Nephron (organoid): Measurements from ENCODE around the gene ANKLE2.

Experiments used
- H3K27ac Mint-ChIP-seq, 3 experiments: 2 replicates each; pipeline ENCODE4 v1.8.0; 2020; ENCODE audit warnings: mixed read lengths in 3 of 3, mild to moderate bottlenecking in 2 of 3, moderate library complexity in 1 of 3
- H3K27me3 Mint-ChIP-seq: 2 replicates; pipeline ENCODE4 v1.8.0; 2021; ENCODE audit warnings: low read depth, mild to moderate bottlenecking, moderate library complexity, mixed read lengths
- H3K36me3 Mint-ChIP-seq: 2 replicates; pipeline ENCODE4 v1.8.0; 2020; ENCODE audit warnings: low read depth, mixed read lengths
- H3K4me1 Mint-ChIP-seq: 2 replicates; pipeline ENCODE4 v1.8.0; 2020; ENCODE audit warnings: mixed read lengths
- H3K4me3 Mint-ChIP-seq, 3 experiments: 2 replicates each; pipeline ENCODE4 v1.8.0; 2020; ENCODE audit warnings: mild to moderate bottlenecking in 3 of 3, mixed read lengths in 3 of 3, moderate library complexity in 2 of 3
- H3K9me3 Mint-ChIP-seq: 2 replicates; pipeline ENCODE4 v1.8.0; 2020; ENCODE audit warnings: mixed read lengths
- CTCF ChIP-seq, 3 experiments: fragments of 200-600 bp; sonication (generic); IDR thresholded peaks; one replicate each; pipeline ENCODE4 v1.5.0; 2021; ENCODE audit warnings: antibody characterized with exemption in 3 of 3; ENCODE audit not compliant: unreplicated experiment in 3 of 3

The ANKLE2 gene

GRCh38 chr12:132736378-132736777 lies 25.3 kb downstream of the ANKLE2 start:
- no peak for TF ChIP-seq CTCF (IDR thresholded peaks at IDR 0.05; ENCODE audit: unreplicated experiment in 3 of 3)
- Mint-ChIP-seq H3K27ac (no peak overlapping the region), H3K4me3 (no peak overlapping the region), H3K9me3 (no peaks in the 10 kb centered on the region), H3K36me3 (peaks cover 86% of the 10 kb centered on the region), H3K4me1 (no peaks in the 10 kb centered on the region), H3K27me3 (no peaks in the 10 kb centered on the region)

- no peaks in the 10 kb centered on the region for H3K4me1 Mint-ChIP-seq
- no peak for TF ChIP-seq CTCF (IDR thresholded peaks at IDR 0.05; ENCODE audit: unreplicated experiment in 3 of 3)
- H3K36me3 Mint-ChIP-seq: peaks cover 85% of the 10 kb centered on the region
- no peaks in the 10 kb centered on the region for H3K9me3 Mint-ChIP-seq
- H3K27me3 Mint-ChIP-seq: no peaks in the 10 kb centered on the region
- peak overlapping the region in 1 of 3 experiments; percentile 76 for H3K27ac Mint-ChIP-seq
- H3K4me3 Mint-ChIP-seq: no peak overlapping the region
These were observed 26.1 kb downstream of the ANKLE2 start for GRCh38 chr12:132735496-132735895.

GRCh38 chr12:132734206-132734605 lies 27.4 kb downstream of the ANKLE2 start:
- H3K27ac Mint-ChIP-seq: peak overlapping the region in 1 of 3 experiments; percentile 70
- H3K27me3 Mint-ChIP-seq: no peaks in the 10 kb centered on the region
- no peaks in the 10 kb centered on the region for H3K9me3 Mint-ChIP-seq

GRCh38 chr12:132731574-132731973 lies 30.1 kb downstream of the ANKLE2 start:
- H3K27me3 Mint-ChIP-seq: no peaks in the 10 kb centered on the region
- H3K4me3 Mint-ChIP-seq: no peak overlapping the region
- no peaks in the 10 kb centered on the region for H3K4me1 Mint-ChIP-seq
- TF ChIP-seq CTCF (IDR thresholded peaks at IDR 0.05; ENCODE audit: unreplicated experiment in 3 of 3): no peak
- no peaks in the 10 kb centered on the region for H3K9me3 Mint-ChIP-seq
- H3K36me3 Mint-ChIP-seq: peaks cover 86% of the 10 kb centered on the region
- no peak overlapping the region for H3K27ac Mint-ChIP-seq

More at GRCh38 chr12:132734206-132734605, 27.4 kb downstream of the ANKLE2 start:
- no peak for TF ChIP-seq CTCF (IDR thresholded peaks at IDR 0.05; ENCODE audit: unreplicated experiment in 3 of 3)
- Mint-ChIP-seq H3K4me1 (no peaks in the 10 kb centered on the region), H3K4me3 (no peak overlapping the region), H3K36me3 (peaks cover 83% of the 10 kb centered on the region)

- Mint-ChIP-seq H3K36me3 (peaks cover 89% of the 10 kb centered on the region), H3K4me1 (no peaks in the 10 kb centered on the region), H3K9me3 (no peaks in the 10 kb centered on the region), H3K27me3 (no peaks in the 10 kb centered on the region), H3K27ac (no peak overlapping the region), H3K4me3 (no peak overlapping the region)
- TF ChIP-seq CTCF (IDR thresholded peaks at IDR 0.05; ENCODE audit: unreplicated experiment in 3 of 3): no peak
These were observed 31.3 kb downstream of the ANKLE2 start for GRCh38 chr12:132730353-132730752.

- Mint-ChIP-seq H3K27ac (no peak overlapping the region), H3K4me1 (no peaks in the 10 kb centered on the region), H3K36me3 (peaks cover 89% of the 10 kb centered on the region), H3K4me3 (no peak overlapping the region), H3K27me3 (no peaks in the 10 kb centered on the region), H3K9me3 (no peaks in the 10 kb centered on the region)
- no peak for TF ChIP-seq CTCF (IDR thresholded peaks at IDR 0.05; ENCODE audit: unreplicated experiment in 3 of 3)
These were observed 31.9 kb downstream of the ANKLE2 start for GRCh38 chr12:132729541-132730320.
